Suprapubic skin (tissue), 4 donors: ENCODE data around the gene CCBE1. TPM values are rescaled to one million over a fixed set of nuclear protein-coding genes. Genes with fewer than 3 reads are reported as not detected.

Experiments
- DNase-seq, 2 donors: peaks; one replicate each; pipeline ENCODE4 v3.0.0-alpha.2; 2019; ENCODE audit warnings: low spot score in 2 of 2
- H3K27ac ChIP-seq: fragments of 200-600 bp; sonication (generic); one replicate; pipeline ENCODE4 v1.5.1; 2019
- H3K27me3 ChIP-seq: fragments of 200-600 bp; sonication (generic); one replicate; pipeline ENCODE4 v1.5.1; 2019
- H3K36me3 ChIP-seq: fragments of 200-600 bp; sonication (generic); one replicate; pipeline ENCODE4 v1.5.1; 2019
- H3K4me1 ChIP-seq: fragments of 200-600 bp; sonication (generic); one replicate; pipeline ENCODE4 v1.5.1; 2019
- H3K4me3 ChIP-seq: fragments of 200-600 bp; sonication (generic); one replicate; pipeline ENCODE4 v1.5.1; 2019; ENCODE audit warnings: mild to moderate bottlenecking
- H3K9me3 ChIP-seq: fragments of 200-600 bp; sonication (generic); one replicate; pipeline ENCODE4 v1.5.1; 2019
- EP300 ChIP-seq: sonication (generic); formaldehyde crosslinking; IDR thresholded peaks from one replicate; pipeline ENCODE4 v1.6.1; 2017; ENCODE audit warnings: antibody characterized with exemption
- POLR2A ChIP-seq, 2 donors: fragments of 450-650 bp; IDR thresholded peaks; one replicate each; pipeline ENCODE4 v1.6.1; 2017; ENCODE audit warnings: antibody characterized with exemption in 2 of 2, mild to moderate bottlenecking in 2 of 2, moderate library complexity in 2 of 2
- POLR2AphosphoS5 ChIP-seq, 3 donors: sonication (generic); formaldehyde crosslinking; IDR thresholded peaks; one replicate each; pipeline ENCODE4 v1.6.1; 2017; ENCODE audit warnings: antibody characterized with exemption in 3 of 3
- WGBS: methylation state at CpG from one replicate; pipeline ENCODE4 v1.1.5; 2018; 5-methylcytosine and 5-hydroxymethylcytosine counted together
- total RNA-seq, 4 donors: library from RNA; depleted of rRNA; stranded (reverse); fragments of >200 nt; gene quantifications; one replicate each; pipeline ENCODE4 v1.1.0, GENCODE V29; 2016
- TF ChIP-seq, protein P1 (sequence below), 2 donors: fragments of 200-600 bp in 1 of 2; fragments of 450-650 bp in 1 of 2; sonication (generic) in 1 of 2; IDR thresholded peaks; one replicate each; pipeline ENCODE4 v1.5.1; 2016 to 2019; ENCODE audit warnings: antibody characterized with exemption in 2 of 2, mild to moderate bottlenecking in 1 of 2, moderate library complexity in 1 of 2

CCBE1 gene
- total RNA-seq, 4 donors from 2014 or later = 0.81 to 3.7 (median 1.7) TPM

GRCh38 chr18:59620381-59620780 is 76.8 kb downstream of the CCBE1 start:
- Histone ChIP-seq H3K9me3 (no peaks in the 10 kb centered on the region), H3K27me3 (no peaks in the 10 kb centered on the region), H3K4me3 (no peak overlapping the region), H3K36me3 (no peaks in the 10 kb centered on the region), H3K27ac (no peak overlapping the region), H3K4me1 (peaks cover 3% of the 10 kb centered on the region)
- WGBS = 89% methylated on average over 1 of the region's 1 CpG
- DNase-seq = no peak
- TF ChIP-seq EP300 = no peak

DNA sequence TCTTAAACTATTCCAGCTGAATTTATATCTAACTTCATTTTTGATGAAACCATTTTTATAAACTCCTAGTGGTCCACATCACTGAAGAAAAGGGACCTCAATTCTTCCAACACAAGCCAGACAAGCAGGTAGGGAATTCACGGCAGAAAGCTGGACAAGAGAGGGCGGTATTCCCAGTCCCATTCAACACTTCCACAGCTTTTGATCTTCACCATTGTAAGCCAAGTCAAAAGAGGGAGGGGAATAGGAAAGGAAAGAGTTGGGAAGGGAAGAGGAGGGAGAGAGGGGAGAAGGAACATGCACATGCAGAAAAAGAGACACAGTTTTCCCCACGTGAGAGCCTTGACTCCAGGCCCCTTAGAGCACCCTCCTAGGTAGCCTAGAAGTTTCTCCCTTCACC is 77.4 kb downstream of the CCBE1 start:
- DNase-seq = no peak
- no peak for TF ChIP-seq POLR2A (IDR thresholded peaks at IDR 0.05)
- no peak for TF ChIP-seq POLR2AphosphoS5 (IDR thresholded peaks at IDR 0.05)
- no peak for TF ChIP-seq EP300
- TF ChIP-seq, protein P1, sequence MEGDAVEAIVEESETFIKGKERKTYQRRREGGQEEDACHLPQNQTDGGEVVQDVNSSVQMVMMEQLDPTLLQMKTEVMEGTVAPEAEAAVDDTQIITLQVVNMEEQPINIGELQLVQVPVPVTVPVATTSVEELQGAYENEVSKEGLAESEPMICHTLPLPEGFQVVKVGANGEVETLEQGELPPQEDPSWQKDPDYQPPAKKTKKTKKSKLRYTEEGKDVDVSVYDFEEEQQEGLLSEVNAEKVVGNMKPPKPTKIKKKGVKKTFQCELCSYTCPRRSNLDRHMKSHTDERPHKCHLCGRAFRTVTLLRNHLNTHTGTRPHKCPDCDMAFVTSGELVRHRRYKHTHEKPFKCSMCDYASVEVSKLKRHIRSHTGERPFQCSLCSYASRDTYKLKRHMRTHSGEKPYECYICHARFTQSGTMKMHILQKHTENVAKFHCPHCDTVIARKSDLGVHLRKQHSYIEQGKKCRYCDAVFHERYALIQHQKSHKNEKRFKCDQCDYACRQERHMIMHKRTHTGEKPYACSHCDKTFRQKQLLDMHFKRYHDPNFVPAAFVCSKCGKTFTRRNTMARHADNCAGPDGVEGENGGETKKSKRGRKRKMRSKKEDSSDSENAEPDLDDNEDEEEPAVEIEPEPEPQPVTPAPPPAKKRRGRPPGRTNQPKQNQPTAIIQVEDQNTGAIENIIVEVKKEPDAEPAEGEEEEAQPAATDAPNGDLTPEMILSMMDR (IDR thresholded peaks at IDR 0.05) = no peak
- Histone ChIP-seq H3K27me3 (no peaks in the 10 kb centered on the region), H3K4me1 (peaks cover 3% of the 10 kb centered on the region), H3K9me3 (no peaks in the 10 kb centered on the region), H3K4me3 (no peak overlapping the region), H3K27ac (no peak overlapping the region), H3K36me3 (no peaks in the 10 kb centered on the region)
- WGBS = 67% methylated on average over 3 of the region's 3 CpGs

GRCh38 chr18:59617468-59617932 is 79.7 kb downstream of the CCBE1 start:
- H3K9me3 ChIP-seq = no peaks in the 10 kb centered on the region
- no peak overlapping the region for H3K27ac ChIP-seq
- no peaks in the 10 kb centered on the region for H3K27me3 ChIP-seq
- whole genome bisulfite sequencing = 42% methylated on average over 3 of the region's 3 CpGs
- TF ChIP-seq EP300 (no peak), POLR2A (IDR thresholded peaks at IDR 0.05) (no peak), POLR2AphosphoS5 (IDR thresholded peaks at IDR 0.05) (no peak)
- TF ChIP-seq, protein P1 (IDR thresholded peaks at IDR 0.05) = no peak
- no peaks in the 10 kb centered on the region for H3K4me1 ChIP-seq
- no peak for DNase-seq
- H3K36me3 ChIP-seq = no peaks in the 10 kb centered on the region
- H3K4me3 ChIP-seq = no peak overlapping the region

- H3K9me3 ChIP-seq = no peaks in the 10 kb centered on the region
- 65% methylated on average over 6 of the region's 6 CpGs for WGBS
- DNase-seq = no peak
- TF ChIP-seq POLR2A (IDR thresholded peaks at IDR 0.05) (no peak), POLR2AphosphoS5 (IDR thresholded peaks at IDR 0.05) (no peak), EP300 (no peak)
- TF ChIP-seq, protein P1 (IDR thresholded peaks at IDR 0.05) = no peak
- no peaks in the 10 kb centered on the region for H3K36me3 ChIP-seq
- no peak overlapping the region for H3K4me3 ChIP-seq
- H3K27me3 ChIP-seq = no peaks in the 10 kb centered on the region
- no peak overlapping the region for H3K27ac ChIP-seq
- no peaks in the 10 kb centered on the region for H3K4me1 ChIP-seq
These were observed 80.7 kb downstream of the CCBE1 start for GRCh38 chr18:59616501-59616900.

DNA sequence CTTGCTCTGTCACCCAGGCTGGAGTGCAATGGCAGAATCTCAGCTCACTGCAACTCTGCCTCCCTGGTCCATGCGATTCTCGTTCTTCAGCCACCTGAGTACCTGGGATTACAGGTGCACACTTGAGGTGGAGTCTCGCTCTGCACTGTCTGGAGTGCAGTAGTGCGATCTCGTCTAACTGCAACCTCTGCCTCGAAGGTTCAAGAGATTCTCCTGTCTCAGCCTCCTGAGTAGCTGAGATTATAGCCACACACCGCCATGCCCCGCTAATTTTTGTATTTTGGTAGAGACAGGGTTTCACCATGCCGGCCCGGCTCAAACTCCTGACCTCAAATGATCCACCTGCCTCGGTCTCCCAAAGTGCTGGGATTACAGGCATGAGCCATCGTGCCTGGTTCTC is 83.3 kb downstream of the CCBE1 start:
- Histone ChIP-seq H3K4me3 (no peak overlapping the region), H3K27me3 (no peaks in the 10 kb centered on the region), H3K9me3 (no peaks in the 10 kb centered on the region), H3K4me1 (no peaks in the 10 kb centered on the region), H3K36me3 (no peaks in the 10 kb centered on the region), H3K27ac (no peak overlapping the region)
- 95% methylated on average over 12 of the region's 12 CpGs for WGBS
- no peak for DNase-seq
- TF ChIP-seq POLR2AphosphoS5 (IDR thresholded peaks at IDR 0.05) (no peak), POLR2A (IDR thresholded peaks at IDR 0.05) (no peak), EP300 (no peak)
- TF ChIP-seq, protein P1 (IDR thresholded peaks at IDR 0.05) = no peak

- Histone ChIP-seq H3K4me3 (no peak overlapping the region), H3K4me1 (no peaks in the 10 kb centered on the region), H3K27ac (no peak overlapping the region), H3K27me3 (no peaks in the 10 kb centered on the region), H3K36me3 (no peaks in the 10 kb centered on the region), H3K9me3 (no peaks in the 10 kb centered on the region)
- DNase-seq = no peak
- TF ChIP-seq EP300 (no peak), POLR2A (IDR thresholded peaks at IDR 0.05) (no peak), POLR2AphosphoS5 (IDR thresholded peaks at IDR 0.05) (no peak)
- TF ChIP-seq, protein P1 (IDR thresholded peaks at IDR 0.05) = no peak
- 24% methylated on average over 1 of the region's 1 CpG for WGBS
These were observed 84.8 kb downstream of the CCBE1 start for GRCh38 chr18:59612381-59612780.
